ENCODE measurements around the gene KCP.

- TF ChIP-seq POLR2AphosphoS5 (IDR thresholded peaks at IDR 0.05; ENCODE audit: low read length) (no peak), CTCF (IDR thresholded peaks at IDR 0.05 in 2 of 3, conservative IDR thresholded peaks at IDR 0.05 in 1 of 3; ENCODE audit: control insufficient read depth in 2 of 3, extremely low read depth in 1 of 3, insufficient read depth in 1 of 3, low read depth in 3 of 3, low read length in 3 of 3) (no peak), CBX5 (IDR thresholded peaks at IDR 0.05; ENCODE audit: low read depth) (no peak), POLR2AphosphoS2 (IDR thresholded peaks at IDR 0.05; ENCODE audit: low read depth, low read length) (no peak), MEF2A (IDR thresholded peaks at IDR 0.05; ENCODE audit: insufficient read depth, low read depth, low read length) (no peak), ATF3 (IDR thresholded peaks at IDR 0.05; ENCODE audit: borderline replicate concordance, extremely low read depth, low read depth, low read length) (no peak), SREBF2 (IDR thresholded peaks at IDR 0.05; ENCODE audit: low read length) (no peak), CREM (IDR thresholded peaks at IDR 0.05; ENCODE audit: low read depth) (no peak), CHD2 (IDR thresholded peaks at IDR 0.05; ENCODE audit: borderline replicate concordance, low read depth, low read length) (no peak)
These were observed 73.0 kb downstream of the KCP start for GRCh38 chr7:128837521-128837921.

Measured in GM12878 (cell line).